ENCODE results near the gene EPAS1. TPM values are rescaled to one million over a fixed set of nuclear protein-coding genes. Genes with fewer than 3 reads are reported as not detected.

Gene EPAS1
- total RNA-seq, 4 donors from 2014 or later = 35.0 to 465 (median 202) TPM

DNA sequence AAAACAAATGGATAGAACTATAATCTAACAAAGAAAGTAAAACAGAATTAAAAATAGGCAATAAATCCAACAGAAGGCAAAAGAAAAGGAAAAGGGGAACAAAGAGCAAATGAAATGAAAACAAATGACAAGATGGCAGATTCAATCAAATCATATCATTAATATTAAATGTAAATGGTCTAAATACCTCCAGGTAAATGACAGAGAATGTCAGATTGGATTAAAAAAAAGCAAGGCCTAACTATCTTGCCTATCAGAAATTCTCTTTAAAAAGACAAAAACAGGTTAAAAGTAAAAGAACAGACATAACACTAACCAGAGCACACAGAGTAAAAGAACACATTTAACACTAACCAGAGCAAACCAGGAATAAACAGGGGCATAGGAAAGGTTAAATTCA is 119.1 kb downstream of the EPAS1 start:
- H3K9me3 ChIP-seq = peaks cover 0 to 3% of the 10 kb centered on the region in 2 donors
- H3K27me3 ChIP-seq = no peaks in the 10 kb centered on the region
- TF ChIP-seq, protein P1, sequence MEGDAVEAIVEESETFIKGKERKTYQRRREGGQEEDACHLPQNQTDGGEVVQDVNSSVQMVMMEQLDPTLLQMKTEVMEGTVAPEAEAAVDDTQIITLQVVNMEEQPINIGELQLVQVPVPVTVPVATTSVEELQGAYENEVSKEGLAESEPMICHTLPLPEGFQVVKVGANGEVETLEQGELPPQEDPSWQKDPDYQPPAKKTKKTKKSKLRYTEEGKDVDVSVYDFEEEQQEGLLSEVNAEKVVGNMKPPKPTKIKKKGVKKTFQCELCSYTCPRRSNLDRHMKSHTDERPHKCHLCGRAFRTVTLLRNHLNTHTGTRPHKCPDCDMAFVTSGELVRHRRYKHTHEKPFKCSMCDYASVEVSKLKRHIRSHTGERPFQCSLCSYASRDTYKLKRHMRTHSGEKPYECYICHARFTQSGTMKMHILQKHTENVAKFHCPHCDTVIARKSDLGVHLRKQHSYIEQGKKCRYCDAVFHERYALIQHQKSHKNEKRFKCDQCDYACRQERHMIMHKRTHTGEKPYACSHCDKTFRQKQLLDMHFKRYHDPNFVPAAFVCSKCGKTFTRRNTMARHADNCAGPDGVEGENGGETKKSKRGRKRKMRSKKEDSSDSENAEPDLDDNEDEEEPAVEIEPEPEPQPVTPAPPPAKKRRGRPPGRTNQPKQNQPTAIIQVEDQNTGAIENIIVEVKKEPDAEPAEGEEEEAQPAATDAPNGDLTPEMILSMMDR (IDR thresholded peaks at IDR 0.05) = no peak
- no peak for TF ChIP-seq POLR2A (IDR thresholded peaks at IDR 0.05)
- H3K27ac ChIP-seq = no peak overlapping the region
- no peaks in the 10 kb centered on the region for H3K4me1 ChIP-seq
- intact Hi-C loops (cut with DNase I; ENCODE audit: low total_unique reads) = no loop called here
- no peak for DNase-seq
- no peak overlapping the region for H3K4me3 ChIP-seq
- no peaks in the 10 kb centered on the region for H3K36me3 ChIP-seq

DNA sequence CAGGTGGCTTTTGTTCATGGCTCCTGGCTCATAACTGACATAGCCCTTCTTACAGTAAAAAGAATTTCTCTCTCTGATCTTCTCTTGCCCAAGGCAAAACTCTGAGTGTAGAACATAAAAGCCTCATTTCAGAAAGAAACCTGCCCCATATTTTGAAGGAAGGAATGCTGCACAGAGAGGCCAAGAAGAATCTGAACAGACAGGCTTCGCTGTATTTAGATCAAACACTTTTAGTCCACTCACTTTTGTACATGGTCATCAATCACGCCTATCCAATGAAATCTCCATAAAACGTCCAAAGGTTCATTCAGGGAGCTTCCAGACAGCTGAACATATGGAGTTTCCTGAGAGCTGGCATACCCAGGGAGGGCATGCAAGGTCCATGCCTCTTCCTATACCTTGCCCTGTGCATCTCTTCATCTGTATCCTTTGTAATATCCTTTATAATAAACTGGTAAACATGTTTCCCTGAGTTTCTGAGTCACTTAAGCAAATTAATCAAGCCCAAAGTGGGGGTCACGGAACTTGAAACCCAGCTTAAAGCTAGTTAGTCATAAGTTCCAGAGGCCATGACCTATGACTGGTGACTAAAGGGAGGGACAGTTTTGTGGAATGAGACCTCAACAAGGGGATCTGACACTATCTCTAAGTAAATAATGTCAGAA is 119.7 kb downstream of the EPAS1 start:
- DNase-seq = no peak
- no peaks in the 10 kb centered on the region for H3K36me3 ChIP-seq
- no peak overlapping the region for H3K27ac ChIP-seq
- TF ChIP-seq, protein P1 (IDR thresholded peaks at IDR 0.05) = no peak
- no peak for TF ChIP-seq POLR2A (IDR thresholded peaks at IDR 0.05)
- H3K4me1 ChIP-seq = no peaks in the 10 kb centered on the region
- no peak overlapping the region for H3K4me3 ChIP-seq
- H3K9me3 ChIP-seq = peaks cover 0 to 3% of the 10 kb centered on the region in 2 donors
- intact Hi-C loops (cut with DNase I; ENCODE audit: low total_unique reads) = no loop called here
- no peaks in the 10 kb centered on the region for H3K27me3 ChIP-seq

DNA sequence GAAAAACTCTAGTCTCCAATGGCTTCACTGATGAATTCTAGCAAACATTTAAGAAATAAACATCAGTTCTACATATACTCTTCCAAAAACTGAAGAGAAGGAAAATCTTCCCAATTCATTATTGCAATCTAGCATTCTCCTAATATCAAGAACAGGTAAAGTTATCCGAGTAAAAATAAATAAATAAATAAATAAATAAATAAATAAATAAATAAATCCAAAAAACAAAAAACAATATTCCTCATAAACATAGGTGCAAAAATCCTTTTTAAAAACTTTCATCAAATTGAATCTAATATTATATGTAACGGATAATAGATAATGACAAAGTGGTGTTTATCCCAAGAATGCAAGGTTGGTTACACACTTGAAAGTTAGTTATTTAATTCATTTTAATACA is 123.7 kb downstream of the EPAS1 start:
- H3K27me3 ChIP-seq = no peaks in the 10 kb centered on the region
- intact Hi-C loops (cut with DNase I; ENCODE audit: low total_unique reads) = no loop called here
- no peak overlapping the region for H3K4me3 ChIP-seq
- H3K36me3 ChIP-seq = no peaks in the 10 kb centered on the region
- H3K27ac ChIP-seq = no peak overlapping the region
- no peaks in the 10 kb centered on the region for H3K4me1 ChIP-seq
- H3K9me3 ChIP-seq = peaks cover 0 to 3% of the 10 kb centered on the region in 2 donors
- TF ChIP-seq, protein P1 (IDR thresholded peaks at IDR 0.05) = no peak
- no peak for TF ChIP-seq POLR2A (IDR thresholded peaks at IDR 0.05)
- DNase-seq = no peak

- Histone ChIP-seq H3K27me3 (no peaks in the 10 kb centered on the region), H3K4me3 (no peak overlapping the region), H3K36me3 (no peaks in the 10 kb centered on the region), H3K4me1 (no peaks in the 10 kb centered on the region), H3K27ac (no peak overlapping the region), H3K9me3 (no peaks in the 10 kb centered on the region)
- intact Hi-C loops (cut with DNase I; ENCODE audit: low total_unique reads) = no loop called here
- DNase-seq = no peak
- TF ChIP-seq, protein P1 (IDR thresholded peaks at IDR 0.05) = no peak
- TF ChIP-seq POLR2A (IDR thresholded peaks at IDR 0.05) = no peak
Observed at GRCh38 chr2:46421361-46421760, 124.2 kb downstream of the EPAS1 start.

DNA sequence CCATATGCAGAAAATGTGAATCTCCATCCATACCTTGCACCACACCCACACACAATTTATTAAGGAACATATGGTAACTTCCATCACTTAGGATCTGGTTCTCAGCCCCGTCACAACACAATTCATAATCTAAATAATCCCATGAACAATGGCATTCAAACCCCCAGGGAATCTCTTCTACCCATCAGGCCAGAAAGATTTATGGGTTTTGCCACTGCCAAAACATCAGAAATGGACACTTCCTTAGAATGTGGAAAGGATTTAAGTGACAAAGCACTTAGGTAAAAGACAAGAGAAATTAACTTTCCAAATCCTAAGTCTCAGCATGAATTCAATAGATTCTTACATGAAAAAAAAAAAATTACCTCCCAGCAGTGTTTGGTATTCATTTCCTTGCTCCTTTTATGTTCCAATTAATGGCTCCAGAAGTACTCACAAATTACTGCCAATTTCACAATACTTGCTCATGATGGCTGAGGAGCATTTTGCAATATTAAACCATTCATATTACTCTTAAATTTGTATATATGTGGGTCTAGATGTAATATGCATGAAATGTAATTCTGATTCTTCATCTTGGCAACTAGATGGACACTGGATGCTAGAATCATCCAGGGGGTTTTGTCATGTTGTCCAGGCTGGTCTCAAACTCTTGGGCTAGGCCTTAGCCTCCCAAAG is 125.6 kb downstream of the EPAS1 start:
- no peaks in the 10 kb centered on the region for H3K36me3 ChIP-seq
- H3K27ac ChIP-seq = no peak overlapping the region
- H3K27me3 ChIP-seq = no peaks in the 10 kb centered on the region
- no peak overlapping the region for H3K4me3 ChIP-seq
- no peak for DNase-seq
- H3K4me1 ChIP-seq = no peaks in the 10 kb centered on the region
- H3K9me3 ChIP-seq = no peaks in the 10 kb centered on the region
- TF ChIP-seq, protein P1 (IDR thresholded peaks at IDR 0.05) = no peak
- TF ChIP-seq POLR2A (IDR thresholded peaks at IDR 0.05) = no peak
- intact Hi-C loops (cut with DNase I; ENCODE audit: low total_unique reads) = no loop called here

Measured in uterus (tissue), 4 donors.